ENCODE results near the gene NWD2.

GRCh38 chr4:37393321-37393720 lies 148.8 kb downstream of the NWD2 start:
- no peak for TF ChIP-seq ZNF70 (CRISPR knock-in tag; IDR thresholded peaks at IDR 0.05)
- no peak for TF ChIP-seq TCF4 (CRISPR knock-in tag; IDR thresholded peaks at IDR 0.05; ENCODE audit: borderline replicate concordance)
- TF ChIP-seq RARB (CRISPR knock-in tag; IDR thresholded peaks at IDR 0.05), result no peak
- TF ChIP-seq POU6F1 (CRISPR knock-in tag; IDR thresholded peaks at IDR 0.05; ENCODE audit: borderline replicate concordance, low read depth), result no peak
- no peak for TF ChIP-seq ARNTL (CRISPR knock-in tag; IDR thresholded peaks at IDR 0.05; ENCODE audit: borderline replicate concordance, low read depth)
- no peak for TF ChIP-seq BACH2 (CRISPR knock-in tag; IDR thresholded peaks at IDR 0.05; ENCODE audit: borderline replicate concordance)
- TF ChIP-seq ZC3H10 (CRISPR knock-in tag; IDR thresholded peaks at IDR 0.05), result no peak
- no peak for TF ChIP-seq CREB5 (CRISPR knock-in tag; IDR thresholded peaks at IDR 0.05; ENCODE audit: low read depth)
- no peak for TF ChIP-seq ZNF8 (CRISPR knock-in tag; IDR thresholded peaks at IDR 0.05)
- no peak for TF ChIP-seq ZFP3 (CRISPR knock-in tag; IDR thresholded peaks at IDR 0.05)

All from SK-N-SH treated with all-trans-retinoic acid at 6 μM for 48 hours (cell line).